SK-N-SH treated with all-trans-retinoic acid at 6 μM for 48 hours (cell line): ENCODE results near the gene BEND7.

Source experiments
- ARNTL ChIP-seq: fragments of 450-650 bp; formaldehyde crosslinking; IDR thresholded peaks from 2 replicates; pipeline ENCODE4 v1.5.0; 2020; ENCODE audit warnings: low read depth, mild to moderate bottlenecking, moderate library complexity, borderline replicate concordance
- CSDC2 ChIP-seq: fragments of 250-450 bp; sonication (Bioruptor Pico); IDR thresholded peaks from 2 replicates; pipeline ENCODE4 v1.5.0; 2020; ENCODE audit warnings: mild to moderate bottlenecking, moderate library complexity
- ESRRG ChIP-seq: fragments of 250-450 bp; sonication (Bioruptor Pico); IDR thresholded peaks from 2 replicates; pipeline ENCODE4 v1.6.1; 2021; ENCODE audit warnings: mild to moderate bottlenecking
- PATZ1 ChIP-seq: fragments of 250-450 bp; sonication (Bioruptor Pico); IDR thresholded peaks from 2 replicates; pipeline ENCODE4 v1.8.0; 2020; ENCODE audit warnings: mild to moderate bottlenecking, moderate library complexity, borderline replicate concordance
- POU6F1 ChIP-seq: fragments of 250-450 bp; sonication (Bioruptor Pico); IDR thresholded peaks from 2 replicates; pipeline ENCODE4 v1.8.0; 2021; ENCODE audit warnings: low read depth, mild to moderate bottlenecking, moderate library complexity, borderline replicate concordance
- PPARA ChIP-seq: fragments of 250-450 bp; sonication (Bioruptor Pico); IDR thresholded peaks from 2 replicates; pipeline ENCODE4 v1.5.0; 2020; ENCODE audit warnings: mild to moderate bottlenecking, borderline replicate concordance
- RARB ChIP-seq: fragments of 250-450 bp; sonication (Bioruptor Pico); IDR thresholded peaks from 2 replicates; pipeline ENCODE4 v1.8.0; 2021; ENCODE audit warnings: mild to moderate bottlenecking, moderate library complexity
- TCF4 ChIP-seq: fragments of 250-450 bp; sonication (Bioruptor Pico); IDR thresholded peaks from 2 replicates; pipeline ENCODE4 v1.8.0; 2021; ENCODE audit warnings: mild to moderate bottlenecking, moderate library complexity, borderline replicate concordance
- TOX ChIP-seq: fragments of 250-450 bp; sonication (Bioruptor Pico); IDR thresholded peaks from 2 replicates; pipeline ENCODE4 v1.8.0; 2021; ENCODE audit warnings: mild to moderate bottlenecking, moderate library complexity, borderline replicate concordance
- ZFP3 ChIP-seq: fragments of 250-450 bp; sonication (Bioruptor Pico); IDR thresholded peaks from 2 replicates; pipeline ENCODE4 v1.5.0; 2020; ENCODE audit warnings: mild to moderate bottlenecking, moderate library complexity
- ZFP30 ChIP-seq: fragments of 450-650 bp; formaldehyde crosslinking; IDR thresholded peaks from 2 replicates; pipeline ENCODE4 v1.5.0; 2022; ENCODE audit warnings: mild to moderate bottlenecking, moderate library complexity
- ZNF70 ChIP-seq: fragments of 450-650 bp; formaldehyde crosslinking; IDR thresholded peaks from 2 replicates; pipeline ENCODE4 v1.5.0; 2020; ENCODE audit warnings: mild to moderate bottlenecking, moderate library complexity
- ZNF8 ChIP-seq: fragments of 450-650 bp; formaldehyde crosslinking; IDR thresholded peaks from 2 replicates; pipeline ENCODE4 v1.5.0; 2020; ENCODE audit warnings: mild to moderate bottlenecking, moderate library complexity
- TF ChIP-seq, protein P1 (sequence below): fragments of 250-450 bp; sonication (Bioruptor Pico); IDR thresholded peaks from 2 replicates; pipeline ENCODE4 v1.5.1; 2020; ENCODE audit warnings: low read depth, mild to moderate bottlenecking, moderate library complexity

- no peak for TF ChIP-seq TOX
- TF ChIP-seq ZFP3: no peak
- TF ChIP-seq, protein P1, sequence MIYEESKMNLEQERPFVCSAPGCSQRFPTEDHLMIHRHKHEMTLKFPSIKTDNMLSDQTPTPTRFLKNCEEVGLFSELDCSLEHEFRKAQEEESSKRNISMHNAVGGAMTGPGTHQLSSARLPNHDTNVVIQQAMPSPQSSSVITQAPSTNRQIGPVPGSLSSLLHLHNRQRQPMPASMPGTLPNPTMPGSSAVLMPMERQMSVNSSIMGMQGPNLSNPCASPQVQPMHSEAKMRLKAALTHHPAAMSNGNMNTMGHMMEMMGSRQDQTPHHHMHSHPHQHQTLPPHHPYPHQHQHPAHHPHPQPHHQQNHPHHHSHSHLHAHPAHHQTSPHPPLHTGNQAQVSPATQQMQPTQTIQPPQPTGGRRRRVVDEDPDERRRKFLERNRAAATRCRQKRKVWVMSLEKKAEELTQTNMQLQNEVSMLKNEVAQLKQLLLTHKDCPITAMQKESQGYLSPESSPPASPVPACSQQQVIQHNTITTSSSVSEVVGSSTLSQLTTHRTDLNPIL (CRISPR knock-in tag): no peak
- no peak for TF ChIP-seq PATZ1 (CRISPR knock-in tag)
- TF ChIP-seq ARNTL (CRISPR knock-in tag): no peak
- no peak for TF ChIP-seq ZNF70 (CRISPR knock-in tag)
- no peak for TF ChIP-seq CSDC2 (CRISPR knock-in tag)
- no peak for TF ChIP-seq RARB (CRISPR knock-in tag)
- no peak for TF ChIP-seq ZFP30 (CRISPR knock-in tag)
- no peak for TF ChIP-seq ZNF8 (CRISPR knock-in tag)
- no peak for TF ChIP-seq ESRRG (CRISPR knock-in tag)
- no peak for TF ChIP-seq POU6F1 (CRISPR knock-in tag)
- TF ChIP-seq TCF4 (CRISPR knock-in tag): no peak
- TF ChIP-seq PPARA: no peak
These were observed 28.6 kb downstream of the BEND7 start for GRCh38 chr10:13500201-13500600.
